GM12878 (cell line): Measurements from ENCODE around the gene RIMS3. TPM values are rescaled to one million over a fixed set of nuclear protein-coding genes. Genes with fewer than 3 reads are reported as not detected.

Source experiments
- CEBPZ ChIP-seq: fragments of 150-350 bp; IDR thresholded peaks from 2 replicates; pipeline ENCODE4 v1.6.1; 2016; ENCODE audit warnings: low read depth, low read length
- E2F8 ChIP-seq: fragments of 450-650 bp; IDR thresholded peaks from 2 replicates; pipeline ENCODE4 v1.6.1; 2018; ENCODE audit warnings: mild to moderate bottlenecking, low read depth, moderate library complexity; ENCODE audit not compliant: partially characterized antibody
- GABPA ChIP-seq: IDR thresholded peaks from 2 replicates; pipeline ENCODE4 v1.6.1; 2014; ENCODE audit warnings: antibody characterized with exemption, low read depth, mild to moderate bottlenecking, inconsistent platforms
- HDAC2 ChIP-seq: fragments of 200-600 bp; sonication (generic); IDR thresholded peaks from 2 replicates; pipeline ENCODE4 v1.6.1; 2017
- HDAC6 ChIP-seq: fragments of 200-600 bp; sonication (generic); IDR thresholded peaks from one replicate; pipeline ENCODE4 v1.8.0; 2017; ENCODE audit warnings: antibody characterized with exemption; ENCODE audit not compliant: unreplicated experiment
- IKZF2 ChIP-seq, 2 experiments: fragments of 450-650 bp; IDR thresholded peaks; 2 replicates each; pipeline ENCODE4 v1.6.1; 2017; ENCODE audit warnings: mild to moderate bottlenecking in 2 of 2, moderate library complexity in 2 of 2
- LARP7 ChIP-seq: fragments of 450-650 bp; IDR thresholded peaks from 2 replicates; pipeline ENCODE4 v1.6.1; 2017; ENCODE audit warnings: mild to moderate bottlenecking
- NKRF ChIP-seq: fragments of 450-650 bp; conservative IDR thresholded peaks from 2 replicates; pipeline ENCODE4 v1.6.1; 2017; ENCODE audit warnings: mild to moderate bottlenecking, moderate library complexity
- NR2C2 ChIP-seq: IDR thresholded peaks from 2 replicates; pipeline ENCODE4 v1.6.1; 2011; ENCODE audit warnings: borderline replicate concordance, low read depth; ENCODE audit not compliant: control insufficient read depth, insufficient read length
- PAX8 ChIP-seq: fragments of 450-650 bp; IDR thresholded peaks from 2 replicates; pipeline ENCODE4 v1.6.1; 2017; ENCODE audit warnings: mild to moderate bottlenecking, moderate library complexity
- RB1 ChIP-seq: fragments of 450-650 bp; formaldehyde crosslinking; IDR thresholded peaks from 2 replicates; pipeline ENCODE4 v1.6.1; 2017; ENCODE audit warnings: mild to moderate bottlenecking, borderline replicate concordance
- RELA ChIP-seq: fragments of 450-650 bp; IDR thresholded peaks from 2 replicates; pipeline ENCODE4 v1.8.0; 2014; ENCODE audit warnings: borderline replicate concordance; ENCODE audit not compliant: partially characterized antibody
- STAT1 ChIP-seq: fragments of 450-650 bp; conservative IDR thresholded peaks from 2 replicates; pipeline ENCODE4 v1.6.1; 2014; ENCODE audit warnings: antibody characterized with exemption, mild to moderate bottlenecking
- SUPT20H ChIP-seq: IDR thresholded peaks from 2 replicates; pipeline ENCODE4 v1.6.1; 2011; ENCODE audit warnings: low read depth, mild to moderate bottlenecking, low read length, moderate library complexity, borderline replicate concordance; ENCODE audit not compliant: control insufficient read depth
- YY1 ChIP-seq: IDR thresholded peaks from 2 replicates; pipeline ENCODE4 v1.6.1; 2011; ENCODE audit warnings: low read depth, mild to moderate bottlenecking, low read length
- ZBTB33 ChIP-seq: fragments of 450-650 bp; IDR thresholded peaks from 2 replicates; pipeline ENCODE4 v1.6.1; 2017; ENCODE audit warnings: mild to moderate bottlenecking
- ZSCAN29 ChIP-seq: fragments of 450-650 bp; IDR thresholded peaks from 2 replicates; pipeline ENCODE4 v1.6.1; 2017; ENCODE audit warnings: mild to moderate bottlenecking, moderate library complexity
- polyA plus RNA-seq, 11 experiments: library from polyadenylated mRNA; depleted of rRNA in 4 of 11; unstranded in 6 of 11; stranded (reverse) in 5 of 11; fragments of >200 nt; fragmentation: Nextera tagmentation in 4 of 11; fragmentation: Illumina TruSeq in 1 of 11; extraction: Ambion mirVana in 4 of 11; extraction: Trizol in 1 of 11; gene quantifications; 1 replicate in 1 of 11; 2 replicates in 10 of 11; pipeline versions ENCODE4 v1.2.1 to v1.2.3, GENCODE V29; 2011 to 2016; ENCODE audit warnings: inconsistent platforms in 2 of 11, missing spikeins in 2 of 11, low read depth in 1 of 11
- total RNA-seq, 4 experiments: library from RNA; depleted of rRNA in 3 of 4; stranded (reverse); fragments of >200 nt in 3 of 4; fragmentation: Illumina TruSeq in 1 of 4; extraction: Trizol in 1 of 4; gene quantifications; 2 replicates each; pipeline versions ENCODE4 v1.2.1 to v1.2.3, GENCODE V29; 2013 to 2021
- TF ChIP-seq, protein P1 (sequence below): fragments of 450-650 bp; IDR thresholded peaks from 2 replicates; pipeline ENCODE4 v1.6.1; 2017; ENCODE audit warnings: borderline replicate concordance

Gene RIMS3
- total and polyA plus RNA-seq, 10 of the 15 experiments (the other 5 are each of a cell fraction or from before 2014, with no cell fraction given) = 0.02 to 4.7 (median 0.39) TPM

GRCh38 chr1:40709100-40709801 is 43.8 kb upstream of the RIMS3 start (continued):
- TF ChIP-seq LARP7 (no peak), ZBTB33 (no peak), STAT1 (no peak), HDAC6 (no peak), RB1 (no peak), IKZF2 (IDR thresholded peaks at IDR 0.05) (no peak), GABPA (peak; percentile 78), NKRF (no peak), YY1 (peak; percentile 38; the same call in 1 of the 2 replicates), RELA (no peak), ZSCAN29 (no peak), PAX8 (no peak), NR2C2 (no peak), SUPT20H (no peak), HDAC2 (no peak), E2F8 (no peak), CEBPZ (peak; percentile 48; the same call in 1 of the 2 replicates)
- TF ChIP-seq, protein P1, sequence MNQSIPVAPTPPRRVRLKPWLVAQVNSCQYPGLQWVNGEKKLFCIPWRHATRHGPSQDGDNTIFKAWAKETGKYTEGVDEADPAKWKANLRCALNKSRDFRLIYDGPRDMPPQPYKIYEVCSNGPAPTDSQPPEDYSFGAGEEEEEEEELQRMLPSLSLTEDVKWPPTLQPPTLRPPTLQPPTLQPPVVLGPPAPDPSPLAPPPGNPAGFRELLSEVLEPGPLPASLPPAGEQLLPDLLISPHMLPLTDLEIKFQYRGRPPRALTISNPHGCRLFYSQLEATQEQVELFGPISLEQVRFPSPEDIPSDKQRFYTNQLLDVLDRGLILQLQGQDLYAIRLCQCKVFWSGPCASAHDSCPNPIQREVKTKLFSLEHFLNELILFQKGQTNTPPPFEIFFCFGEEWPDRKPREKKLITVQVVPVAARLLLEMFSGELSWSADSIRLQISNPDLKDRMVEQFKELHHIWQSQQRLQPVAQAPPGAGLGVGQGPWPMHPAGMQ = no peak
